Measurements from ENCODE around the gene SIL1. TPM values are rescaled to one million over a fixed set of nuclear protein-coding genes. Genes with fewer than 3 reads are reported as not detected.

SIL1 gene
- total and polyA plus RNA-seq, 2 donors (not counting 1 experiment from before 2014, with no cell fraction given) = 66.4 to 85.5 TPM

GRCh38 chr5:139110526-139111168 lies 87.5 kb downstream of the SIL1 start:
- no peak for TF ChIP-seq EZH2 (IDR thresholded peaks at IDR 0.05; ENCODE audit: low read length, missing control alignments)
- TF ChIP-seq, protein P1, sequence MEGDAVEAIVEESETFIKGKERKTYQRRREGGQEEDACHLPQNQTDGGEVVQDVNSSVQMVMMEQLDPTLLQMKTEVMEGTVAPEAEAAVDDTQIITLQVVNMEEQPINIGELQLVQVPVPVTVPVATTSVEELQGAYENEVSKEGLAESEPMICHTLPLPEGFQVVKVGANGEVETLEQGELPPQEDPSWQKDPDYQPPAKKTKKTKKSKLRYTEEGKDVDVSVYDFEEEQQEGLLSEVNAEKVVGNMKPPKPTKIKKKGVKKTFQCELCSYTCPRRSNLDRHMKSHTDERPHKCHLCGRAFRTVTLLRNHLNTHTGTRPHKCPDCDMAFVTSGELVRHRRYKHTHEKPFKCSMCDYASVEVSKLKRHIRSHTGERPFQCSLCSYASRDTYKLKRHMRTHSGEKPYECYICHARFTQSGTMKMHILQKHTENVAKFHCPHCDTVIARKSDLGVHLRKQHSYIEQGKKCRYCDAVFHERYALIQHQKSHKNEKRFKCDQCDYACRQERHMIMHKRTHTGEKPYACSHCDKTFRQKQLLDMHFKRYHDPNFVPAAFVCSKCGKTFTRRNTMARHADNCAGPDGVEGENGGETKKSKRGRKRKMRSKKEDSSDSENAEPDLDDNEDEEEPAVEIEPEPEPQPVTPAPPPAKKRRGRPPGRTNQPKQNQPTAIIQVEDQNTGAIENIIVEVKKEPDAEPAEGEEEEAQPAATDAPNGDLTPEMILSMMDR (conservative IDR thresholded peaks at IDR 0.05 in 1 of 2, IDR thresholded peaks at IDR 0.05 in 1 of 2; ENCODE audit: low read depth in 1 of 2, low read length in 2 of 2) = no peak
- H3K4me2 ChIP-seq (ENCODE audit: extremely low read depth, insufficient read depth, low read length) = no peak overlapping the region
- DNase-seq (ENCODE audit: low read depth in 2 of 2) = no peak
- H3K79me2 ChIP-seq (ENCODE audit: control insufficient read depth, insufficient read depth, low read length) = no peaks in the 10 kb centered on the region
- H3K36me3 ChIP-seq (ENCODE audit: control insufficient read depth, insufficient read depth, low read length) = no peaks in the 10 kb centered on the region
- no peak overlapping the region for H3K27ac ChIP-seq (ENCODE audit: insufficient read depth, low read length)
- H3K4me1 ChIP-seq (ENCODE audit: control insufficient read depth, extremely low read depth, insufficient read depth, low read length) = peaks cover 4% of the 10 kb centered on the region
- no peaks in the 10 kb centered on the region for H3K27me3 ChIP-seq (ENCODE audit: control insufficient read depth, insufficient read depth, low read length)
- H3K4me3 ChIP-seq (replicated peaks in 1 of 4; ENCODE audit: control extremely low read depth in 1 of 4, insufficient read depth in 1 of 4, low read depth in 3 of 4, low read length in 4 of 4) = no peak overlapping the region
- H3K9ac ChIP-seq (ENCODE audit: insufficient read depth, low read length) = no peak overlapping the region
- no peak overlapping the region for H2AFZ ChIP-seq (ENCODE audit: low read length)
- no peaks in the 10 kb centered on the region for H3K9me3 ChIP-seq (ENCODE audit: control insufficient read depth, insufficient read depth, low read depth, low read length)
- no peaks in the 10 kb centered on the region for H4K20me1 ChIP-seq (ENCODE audit: control insufficient read depth, extremely low read depth, insufficient read depth, low read length)

DNA sequence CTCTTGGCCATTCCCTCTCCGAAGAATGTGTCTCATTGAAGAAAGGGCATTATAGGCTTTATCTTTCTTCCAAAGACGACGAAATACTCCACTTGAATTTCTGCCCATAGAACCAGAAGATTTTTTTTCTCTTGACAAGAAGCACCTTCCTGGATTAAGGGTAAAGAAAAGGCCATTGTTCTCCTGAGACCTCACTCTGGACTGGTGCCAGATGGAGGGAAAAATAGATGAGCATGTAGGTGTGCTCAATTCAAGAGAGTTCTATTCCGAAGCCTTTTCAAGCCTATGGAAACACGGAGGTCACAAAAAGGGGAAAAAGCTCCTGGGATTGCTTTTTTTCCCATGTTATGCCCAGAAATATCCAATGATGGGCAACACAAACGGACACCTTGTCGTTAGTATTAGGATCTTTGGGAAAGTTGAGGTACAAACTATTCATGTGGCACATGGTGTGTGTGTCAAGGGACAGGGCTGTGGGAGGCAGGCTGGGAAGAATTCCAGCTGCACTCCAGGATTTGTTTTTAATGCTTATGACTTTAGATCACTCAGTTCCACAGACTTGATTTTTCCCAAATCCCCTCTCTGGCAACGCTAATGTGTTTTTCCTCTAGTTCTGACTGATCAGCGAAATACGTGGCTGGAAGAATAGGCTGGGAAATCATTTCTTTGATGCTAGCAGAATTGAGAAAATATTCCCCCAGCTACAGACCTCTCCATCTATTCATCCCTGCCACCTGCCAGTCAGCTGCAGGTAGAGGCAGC lies 89.9 kb downstream of the SIL1 start:
- no peak for TF ChIP-seq EZH2 (IDR thresholded peaks at IDR 0.05; ENCODE audit: low read length, missing control alignments)
- TF ChIP-seq, protein P1 (conservative IDR thresholded peaks at IDR 0.05 in 1 of 2, IDR thresholded peaks at IDR 0.05 in 1 of 2; ENCODE audit: low read depth in 1 of 2, low read length in 2 of 2) = no peak
- Histone ChIP-seq H3K27ac (ENCODE audit: insufficient read depth, low read length) (no peak overlapping the region), H2AFZ (ENCODE audit: low read length) (no peak overlapping the region), H3K79me2 (ENCODE audit: control insufficient read depth, insufficient read depth, low read length) (no peaks in the 10 kb centered on the region), H4K20me1 (ENCODE audit: control insufficient read depth, extremely low read depth, insufficient read depth, low read length) (no peaks in the 10 kb centered on the region), H3K9me3 (ENCODE audit: control insufficient read depth, insufficient read depth, low read depth, low read length) (no peaks in the 10 kb centered on the region), H3K9ac (ENCODE audit: insufficient read depth, low read length) (no peak overlapping the region), H3K4me3 (replicated peaks in 1 of 4; ENCODE audit: control extremely low read depth in 1 of 4, insufficient read depth in 1 of 4, low read depth in 3 of 4, low read length in 4 of 4) (no peak overlapping the region), H3K4me1 (ENCODE audit: control insufficient read depth, extremely low read depth, insufficient read depth, low read length) (peaks cover 11% of the 10 kb centered on the region), H3K4me2 (ENCODE audit: extremely low read depth, insufficient read depth, low read length) (no peak overlapping the region), H3K36me3 (ENCODE audit: control insufficient read depth, insufficient read depth, low read length) (no peaks in the 10 kb centered on the region), H3K27me3 (ENCODE audit: control insufficient read depth, insufficient read depth, low read length) (no peaks in the 10 kb centered on the region)
- peak; percentile 37 to 69 for DNase-seq (ENCODE audit: low read depth in 2 of 2)

DNA sequence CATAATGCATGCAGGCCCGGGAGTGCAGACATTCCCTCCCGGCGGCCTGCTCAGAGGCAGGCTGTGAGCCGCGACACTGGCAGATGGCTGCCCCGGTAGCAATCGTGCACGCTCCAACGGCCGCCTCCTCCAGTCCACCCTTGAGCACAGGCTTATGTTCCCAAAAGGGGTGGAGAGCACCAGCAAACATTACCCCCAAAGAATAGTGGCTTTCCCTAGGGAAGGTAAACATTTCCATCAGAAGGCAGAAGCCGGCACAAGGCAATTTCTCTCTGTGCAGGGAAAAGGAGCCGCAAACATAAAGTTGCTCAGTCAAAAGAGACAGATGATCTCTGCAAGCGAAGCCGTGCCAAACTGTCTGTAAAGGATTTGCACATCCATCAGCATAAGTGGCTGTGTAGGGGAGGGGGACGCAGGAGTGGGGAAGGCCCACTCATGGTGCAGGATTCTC lies 92.5 kb downstream of the SIL1 start:
- Histone ChIP-seq H2AFZ (ENCODE audit: low read length) (no peak overlapping the region), H3K27me3 (ENCODE audit: control insufficient read depth, insufficient read depth, low read length) (no peaks in the 10 kb centered on the region), H3K4me3 (replicated peaks in 1 of 4; ENCODE audit: control extremely low read depth in 1 of 4, insufficient read depth in 1 of 4, low read depth in 3 of 4, low read length in 4 of 4) (no peak overlapping the region), H3K9ac (ENCODE audit: insufficient read depth, low read length) (no peak overlapping the region), H3K4me2 (ENCODE audit: extremely low read depth, insufficient read depth, low read length) (no peak overlapping the region), H3K36me3 (ENCODE audit: control insufficient read depth, insufficient read depth, low read length) (no peaks in the 10 kb centered on the region), H3K79me2 (ENCODE audit: control insufficient read depth, insufficient read depth, low read length) (no peaks in the 10 kb centered on the region), H4K20me1 (ENCODE audit: control insufficient read depth, extremely low read depth, insufficient read depth, low read length) (no peaks in the 10 kb centered on the region), H3K27ac (ENCODE audit: insufficient read depth, low read length) (no peak overlapping the region), H3K9me3 (ENCODE audit: control insufficient read depth, insufficient read depth, low read depth, low read length) (no peaks in the 10 kb centered on the region), H3K4me1 (ENCODE audit: control insufficient read depth, extremely low read depth, insufficient read depth, low read length) (peaks cover 11% of the 10 kb centered on the region)
- TF ChIP-seq EZH2 (IDR thresholded peaks at IDR 0.05; ENCODE audit: low read length, missing control alignments) = no peak
- TF ChIP-seq, protein P1 (conservative IDR thresholded peaks at IDR 0.05 in 1 of 2, IDR thresholded peaks at IDR 0.05 in 1 of 2; ENCODE audit: low read depth in 1 of 2, low read length in 2 of 2) = no peak
- no peak for DNase-seq (ENCODE audit: low read depth in 2 of 2)

All from fibroblast of lung (primary cell).